ENCODE data around the gene RNF182.

The RNF182 gene

DNA sequence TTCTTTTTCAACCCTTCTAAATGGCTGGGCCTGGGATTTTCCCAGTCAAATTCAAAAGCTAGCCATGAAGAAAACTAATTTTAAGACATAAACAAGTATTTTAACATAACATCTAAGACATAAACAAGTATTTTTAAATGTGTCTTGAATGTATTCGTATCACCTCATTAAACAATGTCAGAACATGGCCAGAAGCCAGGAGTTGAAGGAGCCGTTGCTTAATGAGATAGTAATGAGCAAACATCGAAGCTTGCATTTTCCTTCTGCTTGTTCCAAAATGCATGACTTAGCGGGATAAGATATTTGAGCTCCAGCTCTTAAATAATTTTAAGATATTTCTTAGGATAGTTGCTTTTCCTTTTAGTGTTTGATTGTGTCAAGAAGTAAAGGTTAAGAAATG lies 4.2 kb upstream of the RNF182 start:
- TF ChIP-seq TAF1 (IDR thresholded peaks at IDR 0.05; ENCODE audit: borderline replicate concordance, insufficient read depth, low read length) (no peak), FOXP2 (optimal IDR thresholded peaks at IDR 0.05; ENCODE audit: borderline replicate concordance, extremely low read depth, extremely low read length, insufficient read depth) (no peak), POLR2AphosphoS5 (IDR thresholded peaks at IDR 0.05; ENCODE audit: low read depth, low read length) (no peak), SIN3A (IDR thresholded peaks at IDR 0.05; ENCODE audit: borderline replicate concordance, insufficient read depth, low read length) (no peak)
- TF ChIP-seq, protein P1, sequence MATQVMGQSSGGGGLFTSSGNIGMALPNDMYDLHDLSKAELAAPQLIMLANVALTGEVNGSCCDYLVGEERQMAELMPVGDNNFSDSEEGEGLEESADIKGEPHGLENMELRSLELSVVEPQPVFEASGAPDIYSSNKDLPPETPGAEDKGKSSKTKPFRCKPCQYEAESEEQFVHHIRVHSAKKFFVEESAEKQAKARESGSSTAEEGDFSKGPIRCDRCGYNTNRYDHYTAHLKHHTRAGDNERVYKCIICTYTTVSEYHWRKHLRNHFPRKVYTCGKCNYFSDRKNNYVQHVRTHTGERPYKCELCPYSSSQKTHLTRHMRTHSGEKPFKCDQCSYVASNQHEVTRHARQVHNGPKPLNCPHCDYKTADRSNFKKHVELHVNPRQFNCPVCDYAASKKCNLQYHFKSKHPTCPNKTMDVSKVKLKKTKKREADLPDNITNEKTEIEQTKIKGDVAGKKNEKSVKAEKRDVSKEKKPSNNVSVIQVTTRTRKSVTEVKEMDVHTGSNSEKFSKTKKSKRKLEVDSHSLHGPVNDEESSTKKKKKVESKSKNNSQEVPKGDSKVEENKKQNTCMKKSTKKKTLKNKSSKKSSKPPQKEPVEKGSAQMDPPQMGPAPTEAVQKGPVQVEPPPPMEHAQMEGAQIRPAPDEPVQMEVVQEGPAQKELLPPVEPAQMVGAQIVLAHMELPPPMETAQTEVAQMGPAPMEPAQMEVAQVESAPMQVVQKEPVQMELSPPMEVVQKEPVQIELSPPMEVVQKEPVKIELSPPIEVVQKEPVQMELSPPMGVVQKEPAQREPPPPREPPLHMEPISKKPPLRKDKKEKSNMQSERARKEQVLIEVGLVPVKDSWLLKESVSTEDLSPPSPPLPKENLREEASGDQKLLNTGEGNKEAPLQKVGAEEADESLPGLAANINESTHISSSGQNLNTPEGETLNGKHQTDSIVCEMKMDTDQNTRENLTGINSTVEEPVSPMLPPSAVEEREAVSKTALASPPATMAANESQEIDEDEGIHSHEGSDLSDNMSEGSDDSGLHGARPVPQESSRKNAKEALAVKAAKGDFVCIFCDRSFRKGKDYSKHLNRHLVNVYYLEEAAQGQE (IDR thresholded peaks at IDR 0.05; ENCODE audit: insufficient read depth in 1 of 2, low read depth in 2 of 2, low read length in 2 of 2) = no peak

DNA sequence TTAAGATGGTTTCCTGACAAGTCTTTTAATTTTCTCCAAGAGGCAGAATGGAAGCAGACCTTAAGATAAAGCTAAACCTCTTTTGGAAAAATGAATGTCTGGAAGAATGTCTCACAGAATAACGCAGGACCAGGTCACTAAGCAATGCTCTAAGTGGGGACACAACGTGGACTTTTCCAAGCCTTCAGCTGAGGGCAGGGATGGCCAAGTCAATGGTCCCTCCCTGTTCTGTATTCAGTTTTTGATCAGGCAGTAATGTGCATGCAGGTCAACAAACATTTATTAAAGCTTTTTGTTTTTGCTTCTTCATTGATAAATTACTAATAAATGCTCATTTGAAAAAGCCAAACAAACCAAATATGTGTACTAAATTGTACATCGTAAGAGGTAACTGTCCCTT lies 2.0 kb upstream of the RNF182 start:
- TF ChIP-seq, protein P1 (IDR thresholded peaks at IDR 0.05; ENCODE audit: insufficient read depth in 1 of 2, low read depth in 2 of 2, low read length in 2 of 2) = no peak
- TF ChIP-seq TAF1 (IDR thresholded peaks at IDR 0.05; ENCODE audit: borderline replicate concordance, insufficient read depth, low read length) = no peak
- no peak for TF ChIP-seq POLR2AphosphoS5 (IDR thresholded peaks at IDR 0.05; ENCODE audit: low read depth, low read length)
- no peak for TF ChIP-seq FOXP2 (optimal IDR thresholded peaks at IDR 0.05; ENCODE audit: borderline replicate concordance, extremely low read depth, extremely low read length, insufficient read depth)
- TF ChIP-seq SIN3A (IDR thresholded peaks at IDR 0.05; ENCODE audit: borderline replicate concordance, insufficient read depth, low read length) = no peak

DNA sequence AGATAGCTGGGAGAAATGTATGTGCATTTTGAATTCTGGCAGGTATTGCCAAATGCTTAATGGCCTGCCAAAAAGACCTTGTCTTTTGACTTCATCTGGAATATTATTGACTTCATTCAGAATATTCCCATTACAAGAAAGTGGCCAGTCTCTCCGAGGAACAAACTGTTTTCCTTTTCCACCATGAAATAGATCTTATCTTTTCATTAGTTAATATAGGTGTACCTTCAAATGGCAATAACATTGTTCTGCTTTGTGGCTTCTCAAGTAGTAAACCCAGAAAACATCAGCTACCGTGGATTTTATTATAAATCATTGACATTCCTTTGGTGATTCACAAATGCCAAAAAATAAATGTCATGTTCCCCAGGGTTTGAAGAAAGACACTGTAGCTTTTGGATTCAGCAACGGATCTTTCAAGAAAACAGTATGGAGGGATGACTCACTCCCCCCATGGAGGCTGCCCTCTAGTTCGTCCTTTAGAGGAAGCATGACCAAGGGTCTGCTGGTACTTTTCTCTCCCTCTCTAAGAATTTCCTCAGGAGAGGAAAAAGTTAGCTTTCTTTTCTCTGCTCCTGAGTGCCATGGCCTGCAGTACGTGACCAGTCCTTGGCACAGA lies 1.1 kb upstream of the RNF182 start:
- no peak for TF ChIP-seq SIN3A (IDR thresholded peaks at IDR 0.05; ENCODE audit: borderline replicate concordance, insufficient read depth, low read length)
- TF ChIP-seq, protein P1 (IDR thresholded peaks at IDR 0.05; ENCODE audit: insufficient read depth in 1 of 2, low read depth in 2 of 2, low read length in 2 of 2) = no peak
- no peak for TF ChIP-seq TAF1 (IDR thresholded peaks at IDR 0.05; ENCODE audit: borderline replicate concordance, insufficient read depth, low read length)
- TF ChIP-seq FOXP2 (optimal IDR thresholded peaks at IDR 0.05; ENCODE audit: borderline replicate concordance, extremely low read depth, extremely low read length, insufficient read depth) = no peak
- no peak for TF ChIP-seq POLR2AphosphoS5 (IDR thresholded peaks at IDR 0.05; ENCODE audit: low read depth, low read length)

DNA sequence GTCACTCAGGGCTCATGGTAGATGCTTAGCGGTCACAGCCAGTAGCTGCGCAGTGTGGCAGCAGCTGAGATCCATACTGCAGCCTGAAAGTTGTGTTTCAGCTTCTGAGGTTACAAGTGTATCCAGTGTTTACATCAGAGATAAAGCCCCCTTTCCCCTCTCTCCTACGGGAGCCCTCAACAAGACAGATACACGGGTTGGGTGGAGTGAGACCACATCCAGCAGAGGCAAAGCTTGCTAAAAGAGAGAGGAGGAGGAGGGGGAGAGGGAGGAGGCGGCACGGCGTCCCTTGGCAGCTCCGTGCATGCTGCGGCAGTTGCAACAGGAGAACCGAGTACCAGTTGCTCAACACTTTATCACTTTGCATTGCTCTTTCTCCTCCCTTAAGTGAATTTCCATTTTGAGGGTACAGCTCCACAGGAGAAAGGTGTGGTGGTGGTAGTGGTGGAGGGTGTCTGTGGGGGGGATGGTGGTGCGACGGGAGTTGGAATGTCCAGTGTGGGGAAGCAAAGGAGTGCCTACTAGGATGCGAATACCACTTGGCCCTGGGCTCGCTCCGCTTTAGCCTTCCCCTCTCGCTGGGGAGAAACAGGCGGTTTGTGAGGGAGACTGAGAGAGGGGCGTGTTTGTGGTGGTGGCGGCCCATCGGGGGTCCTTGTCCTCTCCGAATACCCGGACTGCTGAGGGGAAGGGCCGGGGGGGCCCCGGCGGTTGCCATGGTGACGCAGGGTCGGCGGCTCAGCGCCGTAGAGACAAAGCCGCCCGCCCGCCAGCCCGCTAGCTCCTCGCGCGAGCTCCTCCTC lies 405 bp upstream of the RNF182 start:
- no peak for TF ChIP-seq SIN3A (IDR thresholded peaks at IDR 0.05; ENCODE audit: borderline replicate concordance, insufficient read depth, low read length)
- TF ChIP-seq POLR2AphosphoS5 (IDR thresholded peaks at IDR 0.05; ENCODE audit: low read depth, low read length) = no peak
- no peak for TF ChIP-seq FOXP2 (optimal IDR thresholded peaks at IDR 0.05; ENCODE audit: borderline replicate concordance, extremely low read depth, extremely low read length, insufficient read depth)
- no peak for TF ChIP-seq TAF1 (IDR thresholded peaks at IDR 0.05; ENCODE audit: borderline replicate concordance, insufficient read depth, low read length)
- TF ChIP-seq, protein P1 (IDR thresholded peaks at IDR 0.05; ENCODE audit: insufficient read depth in 1 of 2, low read depth in 2 of 2, low read length in 2 of 2) = no peak
